ENCODE measurements around the gene SPATA31D3. TPM values are rescaled to one million over a fixed set of nuclear protein-coding genes. Genes with fewer than 3 reads are reported as not detected.
"Not testable (repeated sequence)": the region's sequence is repeated elsewhere in the genome, so short reads cannot be mapped to it uniquely, and the experiment has no call there.

The SPATA31D3 gene
- total RNA-seq, 1 donor from 2014 or later, result not detected

DNA sequence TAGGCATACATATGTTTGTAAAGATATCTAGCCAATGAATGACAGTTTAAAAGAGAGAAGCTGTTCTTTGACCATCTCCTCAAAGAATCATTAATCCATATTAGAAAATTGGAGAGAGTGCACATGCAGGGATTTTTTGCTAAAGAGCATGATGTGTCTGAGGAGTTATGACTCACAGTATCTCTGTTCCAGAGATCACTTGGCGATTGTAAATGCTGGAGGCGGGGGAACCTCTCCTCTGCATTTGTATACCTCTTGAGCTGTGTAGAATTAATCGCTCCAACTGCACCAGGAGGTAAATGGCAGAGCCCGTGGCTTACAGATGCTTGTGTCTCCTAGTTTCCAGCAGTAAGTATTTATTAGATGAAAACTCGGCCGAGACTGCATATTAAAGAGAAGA, 41.6 kb downstream of the SPATA31D3 start:
- no peaks in the 10 kb centered on the region for H3K9me3 Mint-ChIP-seq
- H3K4me3 Mint-ChIP-seq, result no peak overlapping the region
- TF ChIP-seq, protein P1, sequence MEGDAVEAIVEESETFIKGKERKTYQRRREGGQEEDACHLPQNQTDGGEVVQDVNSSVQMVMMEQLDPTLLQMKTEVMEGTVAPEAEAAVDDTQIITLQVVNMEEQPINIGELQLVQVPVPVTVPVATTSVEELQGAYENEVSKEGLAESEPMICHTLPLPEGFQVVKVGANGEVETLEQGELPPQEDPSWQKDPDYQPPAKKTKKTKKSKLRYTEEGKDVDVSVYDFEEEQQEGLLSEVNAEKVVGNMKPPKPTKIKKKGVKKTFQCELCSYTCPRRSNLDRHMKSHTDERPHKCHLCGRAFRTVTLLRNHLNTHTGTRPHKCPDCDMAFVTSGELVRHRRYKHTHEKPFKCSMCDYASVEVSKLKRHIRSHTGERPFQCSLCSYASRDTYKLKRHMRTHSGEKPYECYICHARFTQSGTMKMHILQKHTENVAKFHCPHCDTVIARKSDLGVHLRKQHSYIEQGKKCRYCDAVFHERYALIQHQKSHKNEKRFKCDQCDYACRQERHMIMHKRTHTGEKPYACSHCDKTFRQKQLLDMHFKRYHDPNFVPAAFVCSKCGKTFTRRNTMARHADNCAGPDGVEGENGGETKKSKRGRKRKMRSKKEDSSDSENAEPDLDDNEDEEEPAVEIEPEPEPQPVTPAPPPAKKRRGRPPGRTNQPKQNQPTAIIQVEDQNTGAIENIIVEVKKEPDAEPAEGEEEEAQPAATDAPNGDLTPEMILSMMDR (conservative IDR thresholded peaks at IDR 0.05), result no peak
- peaks cover 33% of the 10 kb centered on the region for H3K4me1 Mint-ChIP-seq
- H3K27ac Mint-ChIP-seq (ENCODE audit: unreplicated experiment), result no peak overlapping the region
- DNase-seq (ENCODE audit: low read depth, low spot score), result no peak
- H3K27me3 Mint-ChIP-seq (ENCODE audit: low read depth), result no peaks in the 10 kb centered on the region
- H3K36me3 Mint-ChIP-seq (ENCODE audit: low read depth), result no peaks in the 10 kb centered on the region

DNA sequence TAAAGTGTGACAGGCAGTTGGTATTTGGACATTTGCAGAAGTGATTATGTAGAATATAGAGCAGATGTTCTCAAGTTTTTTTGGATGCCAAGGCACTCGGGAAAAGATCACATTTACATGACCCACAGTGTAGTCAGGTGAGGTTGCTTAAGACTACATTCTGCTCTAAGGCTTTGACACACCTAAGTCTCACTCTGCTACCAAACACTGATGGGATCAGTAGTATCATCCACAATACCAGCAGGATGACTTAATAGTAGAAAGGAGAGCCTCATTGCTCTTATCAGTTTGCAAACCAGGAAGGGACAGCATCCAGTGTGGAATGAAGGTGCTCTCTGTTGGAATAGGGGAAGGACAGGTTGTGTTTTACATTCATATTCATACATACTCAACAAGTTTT, 42.8 kb downstream of the SPATA31D3 start:
- TF ChIP-seq, protein P1 (conservative IDR thresholded peaks at IDR 0.05), result no peak
- no peaks in the 10 kb centered on the region for H3K9me3 Mint-ChIP-seq
- no peak overlapping the region for H3K27ac Mint-ChIP-seq (ENCODE audit: unreplicated experiment)
- no peaks in the 10 kb centered on the region for H3K27me3 Mint-ChIP-seq (ENCODE audit: low read depth)
- peaks cover 33% of the 10 kb centered on the region for H3K4me1 Mint-ChIP-seq
- DNase-seq (ENCODE audit: low read depth, low spot score), result no peak
- no peaks in the 10 kb centered on the region for H3K36me3 Mint-ChIP-seq (ENCODE audit: low read depth)
- no peak overlapping the region for H3K4me3 Mint-ChIP-seq

- H3K9me3 Mint-ChIP-seq; H3K4me3 Mint-ChIP-seq; DNase-seq (ENCODE audit: low read depth, low spot score); H3K27ac Mint-ChIP-seq (ENCODE audit: unreplicated experiment); H3K36me3 Mint-ChIP-seq (ENCODE audit: low read depth); H3K27me3 Mint-ChIP-seq (ENCODE audit: low read depth): not testable (repeated sequence)
- H3K4me1 Mint-ChIP-seq, result peaks cover 18% of the 10 kb centered on the region
Observed at GRCh38 chr9:81988472-81988871, 45.2 kb downstream of the SPATA31D3 start, which contains the start of gene SPATA31D1. TSS of gene SPATA31D1 (plus strand) at chr9:81988772. CDS start at chr9:81988819, 47 bp downstream.

DNA sequence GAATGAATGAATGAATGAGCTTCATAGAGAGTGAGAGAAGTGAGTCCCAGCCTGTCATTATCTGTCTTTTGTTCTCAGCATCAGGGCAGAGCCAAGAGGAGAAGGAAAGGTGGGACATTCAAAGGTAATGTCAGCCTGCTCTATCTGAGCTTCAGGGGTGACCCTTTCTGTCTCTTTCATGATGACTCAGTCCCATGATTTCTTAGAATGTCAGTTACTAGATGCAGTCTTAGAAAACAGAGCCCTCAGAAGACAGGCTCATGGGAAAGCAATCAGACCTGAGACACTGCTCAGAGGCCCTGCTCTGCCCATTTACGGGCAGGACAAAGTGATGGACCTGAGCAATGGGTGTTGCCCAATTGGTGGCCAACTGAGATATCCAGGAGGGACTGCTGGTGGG, 46.4 kb downstream of the SPATA31D3 start:
- no peak overlapping the region for H3K27ac Mint-ChIP-seq (ENCODE audit: unreplicated experiment)
- H3K27me3 Mint-ChIP-seq (ENCODE audit: low read depth), result no peaks in the 10 kb centered on the region
- H3K36me3 Mint-ChIP-seq (ENCODE audit: low read depth), result peaks cover 3% of the 10 kb centered on the region

DNA sequence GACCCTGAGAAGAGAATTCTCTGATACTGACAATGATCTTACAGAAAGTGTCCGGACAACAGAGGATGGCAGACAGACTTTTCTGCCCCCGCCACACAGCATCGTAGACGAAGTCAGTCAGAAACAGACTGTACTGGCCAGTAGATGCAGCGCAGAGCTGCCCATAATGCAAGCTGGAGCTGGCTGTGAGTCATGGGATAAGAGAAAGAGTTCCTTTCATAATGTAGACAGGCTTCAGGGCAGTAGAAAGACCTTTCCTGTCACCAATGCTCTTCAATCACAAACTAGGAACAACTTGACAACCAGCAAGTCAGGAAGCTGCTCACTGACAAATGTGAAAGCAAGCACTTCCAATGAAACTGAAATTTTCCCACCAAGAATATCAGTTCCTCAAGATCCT, 50.4 kb downstream of the SPATA31D3 start:
- H3K27me3 Mint-ChIP-seq (ENCODE audit: low read depth), result no peaks in the 10 kb centered on the region
- TF ChIP-seq, protein P1 (conservative IDR thresholded peaks at IDR 0.05), result no peak

More for the DNA sequence above, 46.4 kb downstream of the SPATA31D3 start:
- H3K9me3 Mint-ChIP-seq, result peaks cover 4% of the 10 kb centered on the region
- no peak for DNase-seq (ENCODE audit: low read depth, low spot score)
- H3K4me3 Mint-ChIP-seq, result no peak overlapping the region
- TF ChIP-seq, protein P1 (conservative IDR thresholded peaks at IDR 0.05), result no peak
- H3K4me1 Mint-ChIP-seq, result peaks cover 26% of the 10 kb centered on the region

More for the DNA sequence above, 50.4 kb downstream of the SPATA31D3 start:
- no peak overlapping the region for H3K27ac Mint-ChIP-seq (ENCODE audit: unreplicated experiment)
- H3K4me1 Mint-ChIP-seq, result peaks cover 11% of the 10 kb centered on the region
- no peak for DNase-seq (ENCODE audit: low read depth, low spot score)
- H3K4me3 Mint-ChIP-seq, result no peak overlapping the region
- H3K9me3 Mint-ChIP-seq, result peaks cover 4% of the 10 kb centered on the region
- H3K36me3 Mint-ChIP-seq (ENCODE audit: low read depth), result peaks cover 3% of the 10 kb centered on the region

Other genes with a start within 250 kb of the SPATA31D3 start
- not detected in 2 replicates for gene SPATA31D4, start 15.1 kb upstream of the SPATA31D3 start, total RNA-seq
- not detected in 2 replicates for gene SPATA31D1, start 45.3 kb downstream of the SPATA31D3 start, total RNA-seq